K562 (cell line): ENCODE measurements around the gene ERRFI1. TPM values are rescaled to one million over a fixed set of nuclear protein-coding genes. Genes with fewer than 3 reads are reported as not detected.
A peak's percentile ranks its signal among the peaks of the same experiment; 100 is the strongest.

Experiments used
- CHD7 ChIP-seq: fragments of 200-600 bp; sonication (generic); IDR thresholded peaks from one replicate; pipeline ENCODE4 v1.6.1; 2012; ENCODE audit warnings: mild to moderate bottlenecking, low read depth, low read length, inconsistent platforms
- ESRRB ChIP-seq: fragments of 250-450 bp; sonication (Bioruptor Pico); IDR thresholded peaks from 2 replicates; pipeline ENCODE4 v1.5.0; 2020; ENCODE audit warnings: mild to moderate bottlenecking, moderate library complexity, borderline replicate concordance
- HNRNPH1 ChIP-seq: fragments of 200-400 bp; formaldehyde crosslinking; optimal IDR thresholded peaks from 2 replicates; pipeline ENCODE3; 2017; ENCODE audit warnings: low read depth, mild to moderate bottlenecking, low read length, moderate library complexity
- MYBL2 ChIP-seq, 2 experiments: fragments of 450-650 bp in 1 of 2; sonication (generic) in 1 of 2; formaldehyde crosslinking in 1 of 2; IDR thresholded peaks; 2 replicates each; pipeline versions ENCODE4 v1.6.1 to v1.8.1; 2017 to 2022; ENCODE audit warnings: borderline replicate concordance in 1 of 2, inconsistent platforms in 1 of 2, low read depth in 1 of 2, mild to moderate bottlenecking in 1 of 2, missing genetic modification reagents in 1 of 2, moderate library complexity in 1 of 2
- NFIX ChIP-seq: fragments of 250-450 bp; sonication (Bioruptor Pico); IDR thresholded peaks from 2 replicates; pipeline ENCODE4 v1.4.0; 2020; ENCODE audit warnings: low read depth, mild to moderate bottlenecking, moderate library complexity
- TOE1 ChIP-seq, 2 experiments: fragments of 450-650 bp in 1 of 2; sonication (generic) in 1 of 2; formaldehyde crosslinking in 1 of 2; IDR thresholded peaks; 2 replicates each; pipeline versions ENCODE4 v1.7.1 to v1.8.0; 2016 to 2022; ENCODE audit warnings: borderline replicate concordance in 2 of 2, mild to moderate bottlenecking in 2 of 2, antibody characterized with exemption in 1 of 2, inconsistent platforms in 1 of 2, low read depth in 1 of 2, missing genetic modification reagents in 1 of 2, moderate library complexity in 1 of 2
- ZNF511 ChIP-seq: sonication (generic); formaldehyde crosslinking; IDR thresholded peaks from 2 replicates; pipeline ENCODE4 v1.8.0; 2022; ENCODE audit warnings: mild to moderate bottlenecking, missing genetic modification reagents
- polyA plus RNA-seq, 8 experiments: library from polyadenylated mRNA; depleted of rRNA in 4 of 8; stranded (reverse) in 5 of 8; unstranded in 3 of 8; fragments of >200 nt; fragmentation: Nextera tagmentation in 2 of 8; fragmentation: Illumina TruSeq in 1 of 8; extraction: Ambion mirVana in 2 of 8; extraction: Trizol in 1 of 8; gene quantifications; 2 replicates each; pipeline versions ENCODE4 v1.2.1 to v1.2.3, GENCODE V29; 2011 to 2014; ENCODE audit warnings: inconsistent platforms in 1 of 8, missing spikeins in 1 of 8
- total RNA-seq, 7 experiments: library from RNA; depleted of rRNA in 6 of 7; stranded (reverse); fragments of >200 nt in 6 of 7; fragmentation: Illumina TruSeq in 2 of 7; extraction: Trizol in 2 of 7; gene quantifications; 2 replicates each; pipeline versions ENCODE4 v1.2.1 to v1.2.3, GENCODE V29; 2011 to 2021; ENCODE audit warnings: low replicate concordance in 1 of 7
- TF ChIP-seq, protein P1 (sequence below): conservative IDR thresholded peaks from 2 replicates; pipeline ENCODE4 v1.6.1; 2011; ENCODE audit warnings: low read depth, mild to moderate bottlenecking, low read length; ENCODE audit not compliant: control insufficient read depth
- TF ChIP-seq, protein P2 (sequence below), 2 experiments: IDR thresholded peaks; 2 replicates each; pipeline ENCODE4 v1.6.1; 2011; ENCODE audit warnings: borderline replicate concordance in 1 of 2, control low read depth in 1 of 2, low read depth in 1 of 2, low read length in 1 of 2, mild to moderate bottlenecking in 1 of 2, mixed read lengths in 1 of 2, moderate library complexity in 1 of 2; ENCODE audit not compliant: insufficient read depth in 1 of 2, insufficient read length in 1 of 2, poor library complexity in 1 of 2, severe bottlenecking in 1 of 2; ENCODE audit errors: extremely low read depth in 1 of 2

The ERRFI1 gene
- total and polyA plus RNA-seq, 9 of the 15 experiments (the other 6 are each of a cell fraction or from before 2014, with no cell fraction given), result 0.67 to 4.4 (median 1.1) TPM

GRCh38 chr1:8026153-8026975 lies at the start of gene ERRFI1 (continued):
- TF ChIP-seq ZNF511 (CRISPR knock-in tag) (peak; percentile 99), ESRRB (no peak), MYBL2 (IDR thresholded peaks at IDR 0.05; ENCODE audit: low read depth) (no peak), MYBL2 (CRISPR knock-in tag; IDR thresholded peaks at IDR 0.05; ENCODE audit: borderline replicate concordance) (no peak; the same call in 1 of the 2 replicates), HNRNPH1 (no peak), TOE1 (IDR thresholded peaks at IDR 0.05; ENCODE audit: borderline replicate concordance) (peak; percentile 66; the same call in 1 of the 2 replicates), TOE1 (CRISPR knock-in tag; IDR thresholded peaks at IDR 0.05; ENCODE audit: borderline replicate concordance, low read depth) (peak; percentile 93; the same call in 1 of the 2 replicates), CHD7 (no peak), NFIX (no peak)
- TF ChIP-seq, protein P1, sequence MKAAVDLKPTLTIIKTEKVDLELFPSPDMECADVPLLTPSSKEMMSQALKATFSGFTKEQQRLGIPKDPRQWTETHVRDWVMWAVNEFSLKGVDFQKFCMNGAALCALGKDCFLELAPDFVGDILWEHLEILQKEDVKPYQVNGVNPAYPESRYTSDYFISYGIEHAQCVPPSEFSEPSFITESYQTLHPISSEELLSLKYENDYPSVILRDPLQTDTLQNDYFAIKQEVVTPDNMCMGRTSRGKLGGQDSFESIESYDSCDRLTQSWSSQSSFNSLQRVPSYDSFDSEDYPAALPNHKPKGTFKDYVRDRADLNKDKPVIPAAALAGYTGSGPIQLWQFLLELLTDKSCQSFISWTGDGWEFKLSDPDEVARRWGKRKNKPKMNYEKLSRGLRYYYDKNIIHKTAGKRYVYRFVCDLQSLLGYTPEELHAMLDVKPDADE, result peak; percentile 31; the same call in 1 of the 2 replicates
- TF ChIP-seq, protein P2, sequence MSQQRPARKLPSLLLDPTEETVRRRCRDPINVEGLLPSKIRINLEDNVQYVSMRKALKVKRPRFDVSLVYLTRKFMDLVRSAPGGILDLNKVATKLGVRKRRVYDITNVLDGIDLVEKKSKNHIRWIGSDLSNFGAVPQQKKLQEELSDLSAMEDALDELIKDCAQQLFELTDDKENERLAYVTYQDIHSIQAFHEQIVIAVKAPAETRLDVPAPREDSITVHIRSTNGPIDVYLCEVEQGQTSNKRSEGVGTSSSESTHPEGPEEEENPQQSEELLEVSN (IDR thresholded peaks at IDR 0.05; ENCODE audit: borderline replicate concordance in 1 of 2, extremely low read depth in 1 of 2, insufficient read depth in 1 of 2, insufficient read length in 1 of 2, low read depth in 1 of 2, low read length in 1 of 2, poor library complexity in 1 of 2, severe bottlenecking in 1 of 2), result peak; percentile 99
